GM12892 (cell line): Measurements from ENCODE around the gene PKIG.

Experiments used
- POLR2A ChIP-seq: IDR thresholded peaks from 2 replicates; pipeline ENCODE4 v1.6.1; 2011; ENCODE audit warnings: low read depth, low read length, control low read depth
- POLR2AphosphoS5 ChIP-seq: IDR thresholded peaks from 2 replicates; pipeline ENCODE4 v1.6.1; 2011; ENCODE audit warnings: low read depth, low read length, control low read depth
- TAF1 ChIP-seq: IDR thresholded peaks from 2 replicates; pipeline ENCODE4 v1.6.1; 2011; ENCODE audit warnings: low read depth, mild to moderate bottlenecking, control low read depth, low read length, borderline replicate concordance

- TF ChIP-seq POLR2A, result no peak
- no peak for TF ChIP-seq TAF1
- no peak for TF ChIP-seq POLR2AphosphoS5
These were observed 864 bp upstream of the PKIG start for GRCh38 chr20:44581515-44581914.
